ENCODE results near the gene MRM2.

DNA sequence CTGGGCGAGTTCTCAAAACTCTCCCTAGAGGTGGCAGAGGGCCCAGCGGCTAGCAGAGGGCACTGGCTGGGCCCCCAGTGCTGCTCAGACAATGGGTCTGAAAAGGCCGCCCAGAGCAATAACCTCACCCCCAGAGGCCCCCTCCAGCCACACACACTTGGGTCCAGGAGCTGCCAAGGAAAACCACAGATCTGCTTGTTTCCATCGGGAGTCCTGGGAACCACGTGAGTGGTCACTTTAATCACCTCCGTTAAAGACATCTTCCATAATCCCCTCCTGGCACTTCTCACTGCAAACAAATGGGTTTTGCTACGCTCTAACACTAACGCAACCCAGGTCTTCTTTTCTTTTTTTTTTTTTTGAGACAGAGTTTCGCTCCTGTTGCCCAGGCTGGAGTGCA lies 30.0 kb upstream of the MRM2 start:
- TF ChIP-seq, protein P1, sequence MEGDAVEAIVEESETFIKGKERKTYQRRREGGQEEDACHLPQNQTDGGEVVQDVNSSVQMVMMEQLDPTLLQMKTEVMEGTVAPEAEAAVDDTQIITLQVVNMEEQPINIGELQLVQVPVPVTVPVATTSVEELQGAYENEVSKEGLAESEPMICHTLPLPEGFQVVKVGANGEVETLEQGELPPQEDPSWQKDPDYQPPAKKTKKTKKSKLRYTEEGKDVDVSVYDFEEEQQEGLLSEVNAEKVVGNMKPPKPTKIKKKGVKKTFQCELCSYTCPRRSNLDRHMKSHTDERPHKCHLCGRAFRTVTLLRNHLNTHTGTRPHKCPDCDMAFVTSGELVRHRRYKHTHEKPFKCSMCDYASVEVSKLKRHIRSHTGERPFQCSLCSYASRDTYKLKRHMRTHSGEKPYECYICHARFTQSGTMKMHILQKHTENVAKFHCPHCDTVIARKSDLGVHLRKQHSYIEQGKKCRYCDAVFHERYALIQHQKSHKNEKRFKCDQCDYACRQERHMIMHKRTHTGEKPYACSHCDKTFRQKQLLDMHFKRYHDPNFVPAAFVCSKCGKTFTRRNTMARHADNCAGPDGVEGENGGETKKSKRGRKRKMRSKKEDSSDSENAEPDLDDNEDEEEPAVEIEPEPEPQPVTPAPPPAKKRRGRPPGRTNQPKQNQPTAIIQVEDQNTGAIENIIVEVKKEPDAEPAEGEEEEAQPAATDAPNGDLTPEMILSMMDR (IDR thresholded peaks at IDR 0.05; ENCODE audit: low read length), result no peak
- TF ChIP-seq EZH2 (optimal IDR thresholded peaks at IDR 0.05; ENCODE audit: low read depth, low read length), result no peak
- TF ChIP-seq EZH2phosphoT487 (IDR thresholded peaks at IDR 0.05; ENCODE audit: low read length), result no peak
